Measurements from ENCODE around the gene EFS. TPM values are rescaled to one million over a fixed set of nuclear protein-coding genes. Genes with fewer than 3 reads are reported as not detected.

Gene EFS
- total RNA-seq, 1 donor from 2014 or later: 29.6 TPM

GRCh38 chr14:23406244-23406643, 41.3 kb upstream of the EFS start:
- DNase-seq (ENCODE audit: low spot score): no peak
- no peak overlapping the region for H3K27ac Mint-ChIP-seq (ENCODE audit: unreplicated experiment)
- H3K4me3 Mint-ChIP-seq (ENCODE audit: unreplicated experiment): no peak overlapping the region
- no peaks in the 10 kb centered on the region for H3K9me3 Mint-ChIP-seq (ENCODE audit: low read depth)
- no peak for TF ChIP-seq CTCF (IDR thresholded peaks at IDR 0.05)
- no peaks in the 10 kb centered on the region for H3K4me1 Mint-ChIP-seq (ENCODE audit: low read depth)
- peaks cover 63% of the 10 kb centered on the region for H3K27me3 Mint-ChIP-seq (ENCODE audit: low read depth)
- no peaks in the 10 kb centered on the region for H3K36me3 Mint-ChIP-seq (ENCODE audit: low read depth)

GRCh38 chr14:23405516-23406025, 40.6 kb upstream of the EFS start:
- no peak for TF ChIP-seq CTCF (IDR thresholded peaks at IDR 0.05)
- no peaks in the 10 kb centered on the region for H3K36me3 Mint-ChIP-seq (ENCODE audit: low read depth)
- H3K4me3 Mint-ChIP-seq (ENCODE audit: unreplicated experiment): no peak overlapping the region
- H3K9me3 Mint-ChIP-seq (ENCODE audit: low read depth): no peaks in the 10 kb centered on the region
- no peaks in the 10 kb centered on the region for H3K4me1 Mint-ChIP-seq (ENCODE audit: low read depth)
- DNase-seq (ENCODE audit: low spot score): no peak
- peaks cover 57% of the 10 kb centered on the region for H3K27me3 Mint-ChIP-seq (ENCODE audit: low read depth)
- no peak overlapping the region for H3K27ac Mint-ChIP-seq (ENCODE audit: unreplicated experiment)

GRCh38 chr14:23405096-23405495, 40.1 kb upstream of the EFS start:
- no peak overlapping the region for H3K4me3 Mint-ChIP-seq (ENCODE audit: unreplicated experiment)
- H3K4me1 Mint-ChIP-seq (ENCODE audit: low read depth): no peaks in the 10 kb centered on the region
- H3K27ac Mint-ChIP-seq (ENCODE audit: unreplicated experiment): no peak overlapping the region
- H3K27me3 Mint-ChIP-seq (ENCODE audit: low read depth): peaks cover 53% of the 10 kb centered on the region
- TF ChIP-seq CTCF (IDR thresholded peaks at IDR 0.05): no peak
- DNase-seq (ENCODE audit: low spot score): no peak
- H3K36me3 Mint-ChIP-seq (ENCODE audit: low read depth): no peaks in the 10 kb centered on the region
- no peaks in the 10 kb centered on the region for H3K9me3 Mint-ChIP-seq (ENCODE audit: low read depth)

GRCh38 chr14:23404331-23404900, 39.4 kb upstream of the EFS start:
- Mint-ChIP-seq H3K27me3 (ENCODE audit: low read depth) (peaks cover 53% of the 10 kb centered on the region), H3K27ac (ENCODE audit: unreplicated experiment) (no peak overlapping the region)
- no peak for DNase-seq (ENCODE audit: low spot score)

GRCh38 chr14:23403908-23404307, 38.9 kb upstream of the EFS start:
- Mint-ChIP-seq H3K4me3 (ENCODE audit: unreplicated experiment) (no peak overlapping the region), H3K27ac (ENCODE audit: unreplicated experiment) (no peak overlapping the region), H3K9me3 (ENCODE audit: low read depth) (no peaks in the 10 kb centered on the region), H3K36me3 (ENCODE audit: low read depth) (no peaks in the 10 kb centered on the region), H3K27me3 (ENCODE audit: low read depth) (peaks cover 51% of the 10 kb centered on the region), H3K4me1 (ENCODE audit: low read depth) (no peaks in the 10 kb centered on the region)
- DNase-seq (ENCODE audit: low spot score): no peak
- no peak for TF ChIP-seq CTCF (IDR thresholded peaks at IDR 0.05)

More at GRCh38 chr14:23404331-23404900, 39.4 kb upstream of the EFS start:
- Mint-ChIP-seq H3K4me3 (ENCODE audit: unreplicated experiment) (no peak overlapping the region), H3K4me1 (ENCODE audit: low read depth) (no peaks in the 10 kb centered on the region), H3K9me3 (ENCODE audit: low read depth) (no peaks in the 10 kb centered on the region), H3K36me3 (ENCODE audit: low read depth) (no peaks in the 10 kb centered on the region)
- no peak for TF ChIP-seq CTCF (IDR thresholded peaks at IDR 0.05)
